HCT116 (cell line): ENCODE data around the gene SIRT7. TPM values are rescaled to one million over a fixed set of nuclear protein-coding genes. Genes with fewer than 3 reads are reported as not detected.

ENCODE experiments used
- ATAC-seq: fragments of 200-7000 bp; cut with Tn5 transposase; 2 replicates; pipeline ENCODE4 v1.9.1; 2020; ENCODE audit warnings: mild to moderate bottlenecking, moderate library complexity
- BruUV-seq: library from RNA; stranded (reverse); fragments of 400-500 nt; replicated peaks from 2 replicates; lab custom pipeline; 2021; lab: Mats Ljungman, UMichigan
- CTCF ChIA-PET: fragments of 300-600 bp; sonication (Branson Sonifier 250); formaldehyde crosslinking; loops from one replicate; lab custom pipeline; 2021; ENCODE audit warnings: antibody characterized with exemption; lab: Charles Lee
- POLR2A ChIA-PET: fragments of 300-600, 350-600 bp; sonication (Branson Sonifier 250); formaldehyde crosslinking; loops from one replicate; lab custom pipeline; 2021; ENCODE audit warnings: antibody characterized with exemption; lab: Charles Lee
- RAD21 ChIA-PET, 2 experiments: fragments of 300-600 bp; sonication (Branson Sonifier 250); formaldehyde crosslinking; loops; one replicate each; lab custom pipeline; 2023; ENCODE audit warnings: low total read pairs in 2 of 2; ENCODE audit not compliant: uncharacterized antibody in 2 of 2, unreplicated experiment in 2 of 2, low non-redundant PET in 1 of 2; lab: Charles Lee
- DNase-seq: peaks from one replicate; pipeline ENCODE4 v3.0.0-alpha.2; 2010; ENCODE audit warnings: low read depth, low spot score
- H2AFZ ChIP-seq: fragments of 200-600 bp; shearing (Covaris generic), sonication (generic); 2 replicates; pipeline ENCODE4 v1.6.1; 2017; ENCODE audit warnings: low read depth, mixed run types, mixed read lengths, antibody characterized with exemption, low read length; ENCODE audit not compliant: poor library complexity, severe bottlenecking
- H3K27ac ChIP-seq: 2 replicates; pipeline ENCODE4 v1.5.1; 2012; ENCODE audit warnings: low read depth, low read length
- H3K27me3 ChIP-seq: fragments of 200-600 bp; sonication (generic); 2 replicates; pipeline ENCODE4 v1.6.1; 2016; ENCODE audit warnings: mixed run types, low read length, mixed read lengths; ENCODE audit not compliant: insufficient read depth
- H3K36me3 ChIP-seq, 2 experiments: fragments of 200-500 bp in 1 of 2; fragments of 200-600 bp in 1 of 2; sonication (Bioruptor generic) in 1 of 2; sonication (generic) in 1 of 2; 2 replicates each; pipeline versions ENCODE4 v1.5.1 to v1.6.1; 2014 to 2016; ENCODE audit warnings: low read length in 2 of 2, inconsistent platforms in 1 of 2, mixed read lengths in 1 of 2, mixed run types in 1 of 2; ENCODE audit not compliant: insufficient read depth in 2 of 2, control insufficient read depth in 1 of 2
- H3K4me1 ChIP-seq, 2 experiments: fragments of 200-600 bp in 1 of 2; sonication (generic) in 1 of 2; 2 replicates each; pipeline versions ENCODE4 v1.5.1 to v1.6.1; 2012 to 2017; ENCODE audit warnings: low read length in 2 of 2, inconsistent platforms in 1 of 2, mild to moderate bottlenecking in 1 of 2, mixed read lengths in 1 of 2, mixed run types in 1 of 2, moderate library complexity in 1 of 2; ENCODE audit not compliant: insufficient read depth in 2 of 2, control insufficient read depth in 1 of 2
- H3K4me2 ChIP-seq: fragments of 200-600 bp; sonication (generic); 2 replicates; pipeline ENCODE4 v1.6.1; 2017; ENCODE audit warnings: mixed run types, low read length, mixed read lengths
- H3K4me3 ChIP-seq, 2 experiments: fragments of 200-600 bp in 1 of 2; sonication (generic) in 1 of 2; replicated peaks in 1 of 2; 2 replicates each; pipeline ENCODE4 v1.5.1; 2011 to 2016; ENCODE audit warnings: low read length in 2 of 2, control low read depth in 1 of 2, low read depth in 1 of 2, mild to moderate bottlenecking in 1 of 2, mixed read lengths in 1 of 2, mixed run types in 1 of 2
- H3K79me2 ChIP-seq: fragments of 200-600 bp; sonication (generic); 2 replicates; pipeline ENCODE4 v1.6.1; 2017; ENCODE audit warnings: mild to moderate bottlenecking, mixed run types, low read length, moderate library complexity, mixed read lengths; ENCODE audit not compliant: insufficient read depth
- H3K9ac ChIP-seq: fragments of 200-600 bp; sonication (generic); 2 replicates; pipeline ENCODE4 v1.6.1; 2016; ENCODE audit warnings: low read length, mixed read lengths
- H3K9me2 ChIP-seq: fragments of 200-600 bp; sonication (generic), shearing (Covaris generic); 2 replicates; pipeline ENCODE4 v1.6.1; 2017; ENCODE audit warnings: mixed run types, mild to moderate bottlenecking, moderate library complexity; ENCODE audit not compliant: insufficient read depth
- H3K9me3 ChIP-seq, 2 experiments: fragments of 200-500 bp in 1 of 2; fragments of 200-600 bp in 1 of 2; sonication (Bioruptor generic) in 1 of 2; sonication (generic) in 1 of 2; 2 replicates each; pipeline ENCODE4 v1.6.1; 2014 to 2017; ENCODE audit warnings: low read length in 2 of 2, mixed read lengths in 2 of 2, inconsistent platforms in 1 of 2, low read depth in 1 of 2, mild to moderate bottlenecking in 1 of 2, mixed run types in 1 of 2, moderate library complexity in 1 of 2; ENCODE audit not compliant: control insufficient read depth in 1 of 2, insufficient read depth in 1 of 2
- H4K20me1 ChIP-seq: fragments of 200-600 bp; sonication (generic), shearing (Covaris generic); 2 replicates; pipeline ENCODE4 v1.6.1; 2017; ENCODE audit warnings: mixed run types, mild to moderate bottlenecking, moderate library complexity; ENCODE audit not compliant: insufficient read depth
- POLR2AphosphoS5 ChIP-seq: IDR thresholded peaks from 2 replicates; pipeline ENCODE4 v1.6.1; 2011; ENCODE audit warnings: mild to moderate bottlenecking, low read depth, low read length, moderate library complexity
- SP1 ChIP-seq: IDR thresholded peaks from 2 replicates; pipeline ENCODE4 v1.6.1; 2012; ENCODE audit warnings: low read depth
- ZFX ChIP-seq: fragments of 450-650 bp; IDR thresholded peaks from 2 replicates; pipeline ENCODE4 v1.6.1; 2017
- intact Hi-C: fragments of 100-400 bp; cut with micrococcal nuclease; formaldehyde crosslinking; loops from 2 replicates; pipeline ENCODE4 v1.10.0; 2022
- total RNA-seq: library from RNA; stranded (reverse); gene quantifications from one replicate; pipeline ENCODE4 v1.2.1, GENCODE V29; 2021; ENCODE audit not compliant: unreplicated experiment
- TF ChIP-seq, protein P1 (sequence below): IDR thresholded peaks from 2 replicates; pipeline ENCODE4 v1.6.1; 2011; ENCODE audit warnings: mild to moderate bottlenecking, low read length, moderate library complexity; ENCODE audit not compliant: insufficient replicate concordance; ENCODE audit errors: extremely low read depth

Gene SIRT7
- total RNA-seq, 1 experiment from 2014 or later, result 62.6 TPM

DNA sequence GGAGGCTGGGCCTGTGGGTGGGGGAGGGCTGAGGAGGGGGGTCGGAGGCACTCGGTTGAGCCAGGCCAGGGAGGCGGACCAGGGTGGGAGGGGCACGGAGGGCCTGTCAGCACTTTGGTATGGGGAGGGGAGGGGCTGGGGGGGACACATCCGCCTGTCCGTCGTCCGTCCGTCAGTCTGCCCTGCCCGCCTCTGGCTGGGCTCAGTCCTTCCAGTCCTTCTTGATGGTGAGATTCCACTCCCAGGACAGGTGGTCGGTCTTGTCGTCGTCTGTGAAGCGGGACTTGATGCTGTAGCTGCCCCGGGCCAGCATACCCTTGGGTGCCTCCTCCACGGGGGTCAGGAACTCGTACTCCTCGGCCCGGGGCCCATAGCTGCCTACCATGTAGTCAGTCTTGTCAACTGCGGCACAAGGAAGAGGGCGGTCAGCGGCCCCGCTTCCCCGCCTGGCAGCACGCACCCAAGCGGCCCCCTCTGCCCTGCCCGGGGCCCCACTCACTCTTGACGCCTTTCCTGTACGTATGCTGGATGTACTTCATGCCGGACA, 49.2 kb downstream of the SIRT7 start:
- peak overlapping the region; percentile 86 for H3K4me2 ChIP-seq
- peak overlapping the region; percentile 71 to 95 for H3K4me3 ChIP-seq
- no peaks in the 10 kb centered on the region for H3K9me2 ChIP-seq
- H3K27ac ChIP-seq, result peak overlapping the region; percentile 99
- H3K9ac ChIP-seq, result peak overlapping the region; percentile 99
- intact Hi-C loops, result loop anchor here (1.0 kb wide), 1 partner anchor 153 kb away; no protein-coding TSS in a partner anchor
- no peaks in the 10 kb centered on the region for H3K9me3 ChIP-seq
- BruUV-seq, result TSS peak; percentile 67
- ChIA-PET RAD21 (no interaction called here), POLR2A (interaction anchor here (1.2 to 1.6 kb wide), 4 partner anchors 8 to 152 kb away, joined by 3 to 4 read pairs (median 3); partner anchors contain the start of gene P4HB), CTCF (interaction anchor here (0.7 to 2.7 kb wide), 6 partner anchors 8 to 169 kb away, joined by 3 to 27 read pairs (median 4); partner anchors contain the start of genes CENPX, DCXR, LRRC45 and MAFG)
- TF ChIP-seq POLR2AphosphoS5 (peak; percentile 94), SP1 (no peak), ZFX (no peak)
- TF ChIP-seq, protein P1, sequence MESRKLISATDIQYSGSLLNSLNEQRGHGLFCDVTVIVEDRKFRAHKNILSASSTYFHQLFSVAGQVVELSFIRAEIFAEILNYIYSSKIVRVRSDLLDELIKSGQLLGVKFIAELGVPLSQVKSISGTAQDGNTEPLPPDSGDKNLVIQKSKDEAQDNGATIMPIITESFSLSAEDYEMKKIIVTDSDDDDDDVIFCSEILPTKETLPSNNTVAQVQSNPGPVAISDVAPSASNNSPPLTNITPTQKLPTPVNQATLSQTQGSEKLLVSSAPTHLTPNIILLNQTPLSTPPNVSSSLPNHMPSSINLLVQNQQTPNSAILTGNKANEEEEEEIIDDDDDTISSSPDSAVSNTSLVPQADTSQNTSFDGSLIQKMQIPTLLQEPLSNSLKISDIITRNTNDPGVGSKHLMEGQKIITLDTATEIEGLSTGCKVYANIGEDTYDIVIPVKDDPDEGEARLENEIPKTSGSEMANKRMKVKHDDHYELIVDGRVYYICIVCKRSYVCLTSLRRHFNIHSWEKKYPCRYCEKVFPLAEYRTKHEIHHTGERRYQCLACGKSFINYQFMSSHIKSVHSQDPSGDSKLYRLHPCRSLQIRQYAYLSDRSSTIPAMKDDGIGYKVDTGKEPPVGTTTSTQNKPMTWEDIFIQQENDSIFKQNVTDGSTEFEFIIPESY, result peak; percentile 16
- DNase-seq (peak; percentile 84), ATAC-seq (peak; percentile 35)
- peaks cover 7% of the 10 kb centered on the region; the same call in 1 of the 2 replicates for H4K20me1 ChIP-seq
- H3K4me1 ChIP-seq, result peaks cover 44 to 83% of the 10 kb centered on the region in 2 experiments
- H3K27me3 ChIP-seq, result no peaks in the 10 kb centered on the region
- H2AFZ ChIP-seq, result no peak overlapping the region
- peaks cover 59% of the 10 kb centered on the region for H3K79me2 ChIP-seq
- peaks cover 11 to 22% of the 10 kb centered on the region in 2 experiments; a peak in 3 of 4 replicates for H3K36me3 ChIP-seq
